GM18526 (cell line): ENCODE results near the gene ARHGEF17.

ENCODE experiments used
- POLR2A ChIP-seq: IDR thresholded peaks from 3 replicates; pipeline ENCODE4 v1.6.1; 2011; ENCODE audit not compliant: insufficient read length; ENCODE audit errors: extremely low read depth

The ARHGEF17 gene

GRCh38 chr11:73365352-73366264 is 57.5 kb downstream of the ARHGEF17 start:
- no peak for TF ChIP-seq POLR2A

- no peak for TF ChIP-seq POLR2A
Measured at GRCh38 chr11:73366265-73366610, 58.2 kb downstream of the ARHGEF17 start.

- no peak for TF ChIP-seq POLR2A
Measured at GRCh38 chr11:73366953-73367352, 58.9 kb downstream of the ARHGEF17 start.

GRCh38 chr11:73367482-73368024 is 59.5 kb downstream of the ARHGEF17 start:
- no peak for TF ChIP-seq POLR2A

GRCh38 chr11:73372375-73372993 is 64.4 kb downstream of the ARHGEF17 start:
- TF ChIP-seq POLR2A, result no peak

DNA sequence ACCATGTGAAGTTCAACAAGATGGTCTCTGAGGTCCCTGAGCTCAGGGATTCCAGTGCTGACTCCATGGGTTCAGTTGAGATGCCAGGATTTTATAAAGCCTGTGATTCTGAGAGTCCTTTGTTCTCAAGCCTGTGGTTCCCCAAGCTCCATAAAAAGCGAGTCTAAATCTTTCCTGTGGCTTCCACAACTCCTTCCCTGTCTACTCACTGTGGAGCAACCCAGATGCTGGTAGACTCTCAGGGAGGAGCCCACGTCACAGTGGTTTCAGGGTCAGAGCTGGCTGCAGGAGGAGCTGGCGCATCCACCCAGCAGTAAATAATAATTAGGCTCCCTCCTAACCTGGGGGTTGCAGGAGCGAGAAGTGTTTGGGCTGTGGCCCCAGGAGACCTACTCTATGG is 66.1 kb downstream of the ARHGEF17 start:
- no peak for TF ChIP-seq POLR2A

DNA sequence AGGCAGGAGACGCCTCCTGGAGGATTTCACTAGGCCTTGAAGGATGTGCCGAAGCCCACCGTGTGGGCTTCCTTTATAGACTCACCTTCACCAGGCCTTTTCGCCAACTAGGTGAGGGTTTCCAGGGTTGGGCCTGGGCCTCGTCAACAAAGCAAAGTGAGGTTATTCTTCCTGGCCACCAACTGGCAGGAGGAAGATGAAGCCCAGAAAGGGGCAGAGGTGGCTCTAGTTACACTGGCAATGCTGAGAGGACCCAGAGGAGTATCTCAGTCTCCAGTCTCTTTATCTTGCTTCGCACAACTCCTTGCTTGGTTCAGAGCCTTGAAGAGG is 67.7 kb downstream of the ARHGEF17 start:
- no peak for TF ChIP-seq POLR2A

DNA sequence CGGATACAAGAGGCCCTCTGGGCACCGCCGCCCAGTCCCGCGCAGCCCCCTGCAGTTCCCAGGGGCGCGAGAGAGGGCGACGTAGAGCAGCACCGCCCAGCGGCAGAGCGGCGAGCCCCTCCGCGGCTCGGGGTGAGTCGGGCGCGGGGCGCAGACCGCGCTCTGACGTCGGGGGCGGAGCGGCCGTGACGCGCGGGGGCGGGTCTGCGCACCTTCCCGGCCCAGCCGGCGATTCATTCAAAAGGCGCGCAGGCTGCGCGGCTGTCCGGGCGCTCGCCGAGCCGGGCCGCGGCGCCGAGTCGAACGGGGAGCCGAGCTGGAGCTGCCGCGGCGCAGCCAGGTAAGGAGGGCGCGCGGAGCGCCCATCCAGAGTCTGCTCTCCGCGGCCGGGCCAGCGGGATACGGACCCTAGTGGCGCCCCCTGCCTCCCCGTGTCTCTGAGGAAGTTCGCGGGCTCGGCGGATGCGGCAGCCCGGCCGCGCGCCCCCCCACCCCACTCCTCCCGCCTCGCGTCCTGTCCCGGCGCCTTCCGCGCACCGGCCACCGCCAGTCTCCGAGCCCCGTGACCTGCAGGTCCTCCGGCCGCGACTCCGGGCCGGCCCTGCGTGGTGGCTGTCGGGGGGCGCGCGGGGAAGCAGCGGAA is 68.2 kb downstream of the ARHGEF17 start, which contains the start of gene RELT:
TSS of gene RELT (plus strand) at position 240 of the 643 bp plus-strand sequence. CDS start 12,738 bp downstream, outside the sequence.
- peak; percentile 99 for TF ChIP-seq POLR2A

DNA sequence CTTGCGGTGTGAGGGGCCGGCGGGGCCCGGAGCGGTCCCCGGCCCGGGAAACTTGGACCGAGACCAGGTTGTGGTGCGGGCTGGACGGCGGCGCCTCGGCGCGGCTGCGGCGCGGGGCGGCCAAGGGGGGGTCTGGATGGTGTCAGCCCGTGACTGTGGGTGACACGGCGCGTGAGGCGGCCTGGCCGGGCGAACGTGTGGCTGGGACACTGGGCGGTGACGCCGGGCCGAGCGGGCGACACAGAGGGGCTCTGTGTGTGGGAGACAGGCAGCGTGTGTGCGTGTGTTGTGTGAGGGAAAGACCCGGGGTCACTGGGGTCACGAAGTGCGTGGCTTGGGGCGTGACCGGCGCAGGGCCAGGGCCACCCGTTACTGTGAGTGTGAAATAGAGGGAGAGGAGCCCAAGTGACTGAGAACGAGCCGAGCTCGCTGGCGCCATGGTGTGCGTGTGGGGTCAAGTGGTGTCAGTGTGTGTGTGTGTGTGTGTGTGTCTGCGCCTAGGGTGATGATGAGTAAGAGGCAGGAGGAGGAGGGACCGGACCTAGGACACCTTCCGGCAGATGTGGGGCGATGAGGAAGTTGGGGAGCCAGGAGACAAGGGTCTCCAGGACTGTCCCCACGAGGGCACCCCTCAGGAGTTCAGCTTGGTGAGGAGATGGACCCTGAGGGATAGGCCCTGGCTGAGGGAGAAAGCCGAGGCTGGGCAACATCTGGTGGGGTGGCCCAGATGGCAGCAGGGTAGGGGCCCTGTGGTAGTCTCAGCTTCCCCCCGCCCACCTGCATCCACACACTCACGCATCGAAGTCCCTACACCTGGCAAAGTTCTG is 68.9 kb downstream of the ARHGEF17 start:
- TF ChIP-seq POLR2A, result peak; percentile 57

DNA sequence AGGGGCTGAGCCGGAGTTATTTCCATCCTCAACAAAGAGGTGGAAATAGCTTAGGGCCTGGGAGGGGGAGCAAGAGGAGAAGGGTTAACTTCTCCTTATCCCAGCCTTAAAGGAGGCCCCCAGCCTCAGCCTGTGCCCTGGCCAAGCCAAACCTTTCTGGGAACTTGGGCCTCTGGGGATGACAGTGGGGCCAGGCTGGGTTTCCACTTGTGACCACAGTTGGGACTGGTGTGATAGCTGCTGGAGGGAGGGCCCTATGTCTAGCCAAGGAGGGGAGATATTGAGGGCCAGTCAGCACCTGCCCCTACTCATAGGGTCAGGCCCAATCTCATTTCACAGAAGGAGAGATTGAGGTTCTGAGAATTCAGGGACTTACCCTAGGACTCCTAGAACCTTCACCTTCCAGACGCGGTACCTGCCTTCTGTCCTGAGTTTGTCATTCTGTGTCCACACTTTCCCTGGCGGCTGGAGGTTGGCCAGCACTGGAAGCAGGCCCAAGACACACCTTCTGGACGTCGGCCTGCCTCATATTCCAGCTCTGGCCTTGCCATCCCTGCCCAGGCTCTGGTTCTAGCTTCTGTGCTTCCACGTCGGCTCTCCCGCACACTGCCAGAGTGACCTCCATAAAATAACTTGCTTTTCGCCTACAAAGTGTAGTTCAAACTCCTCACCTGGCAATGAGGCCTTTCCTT is 71.3 kb downstream of the ARHGEF17 start:
- TF ChIP-seq POLR2A, result no peak

DNA sequence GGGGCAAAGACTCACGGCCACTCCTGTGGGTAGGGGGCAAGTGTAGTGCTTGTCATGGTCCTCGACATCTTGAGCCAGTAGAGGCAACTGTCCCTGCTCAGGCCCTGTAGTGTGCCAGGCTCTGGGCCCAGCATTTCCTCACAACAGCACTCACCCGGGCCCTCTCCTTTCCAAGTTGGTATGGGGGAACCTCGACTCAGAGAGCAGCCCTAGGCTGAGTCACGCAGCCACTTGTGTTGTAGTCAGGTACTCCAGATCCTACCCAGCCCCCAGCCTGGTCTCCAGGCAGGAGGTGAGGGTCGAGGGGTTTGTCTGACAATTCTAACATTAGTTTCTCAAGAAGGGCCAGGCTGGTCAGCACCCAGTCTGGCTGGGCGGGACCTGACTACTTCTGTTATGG is 72.3 kb downstream of the ARHGEF17 start:
- no peak for TF ChIP-seq POLR2A

- TF ChIP-seq POLR2A, result no peak
Measured at GRCh38 chr11:73380897-73381410, 72.9 kb downstream of the ARHGEF17 start.

GRCh38 chr11:73381589-73381988 is 73.5 kb downstream of the ARHGEF17 start:
- TF ChIP-seq POLR2A, result no peak

GRCh38 chr11:73382183-73382582 is 74.1 kb downstream of the ARHGEF17 start:
- no peak for TF ChIP-seq POLR2A
